ENCODE measurements around the gene ERMAP.
"Not testable (repeated sequence)": the region's sequence is repeated elsewhere in the genome, so short reads cannot be mapped to it uniquely, and the experiment has no call there.

Gene ERMAP

DNA sequence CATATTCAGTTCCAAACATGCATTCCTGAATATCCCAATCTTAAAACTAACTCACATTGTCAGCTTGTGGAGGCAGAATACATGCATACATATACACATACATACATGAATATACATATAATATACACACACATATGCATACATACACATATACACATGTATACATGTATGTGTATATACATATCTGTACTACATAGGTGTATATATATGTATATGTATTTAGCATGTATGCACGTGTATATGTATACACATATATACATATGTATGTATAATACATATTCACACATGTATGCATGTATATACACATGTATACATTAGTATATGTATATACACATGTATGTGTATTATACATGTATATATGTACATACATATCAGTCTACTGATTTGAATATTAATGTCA lies 28.3 kb downstream of the ERMAP start:
- no peak for DNase-seq

DNA sequence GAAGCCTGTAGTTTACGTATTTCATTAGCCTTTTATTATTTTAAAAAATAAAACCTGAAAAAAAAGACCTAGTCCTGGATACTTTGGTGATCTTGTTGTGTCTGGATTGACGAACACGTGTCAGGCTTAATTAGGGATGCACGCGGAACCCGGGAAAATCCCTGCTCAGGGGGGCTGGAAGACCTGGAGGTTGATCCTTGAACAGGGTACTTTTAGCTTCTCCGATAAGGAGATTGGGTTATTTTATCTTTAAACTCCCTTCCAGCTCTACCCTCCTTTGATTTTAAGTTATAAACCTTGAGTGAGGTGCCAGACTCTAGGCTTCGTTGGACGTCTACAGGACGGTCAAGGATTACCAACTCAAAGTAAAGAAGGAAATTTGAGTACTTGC lies 28.9 kb downstream of the ERMAP start:
- no peak for DNase-seq

- DNase-seq, result peak; percentile 69 to 80 (median 76)
Observed at GRCh38 chr1:42846257-42847110, 29.6 kb downstream of the ERMAP start, which contains the start of gene ZNF691. TSS of gene ZNF691 (plus strand) at chr1:42846613. CDS start at chr1:42849659, 3,046 bp downstream.

GRCh38 chr1:42847111-42847595 lies 30.2 kb downstream of the ERMAP start:
- no peak for DNase-seq

- DNase-seq, result no peak
Observed at GRCh38 chr1:42847721-42848460, 31.0 kb downstream of the ERMAP start.

GRCh38 chr1:42848823-42849537 lies 32.1 kb downstream of the ERMAP start:
- DNase-seq, result no peak

GRCh38 chr1:42849944-42850343 lies 33.0 kb downstream of the ERMAP start:
- no peak for DNase-seq

DNA sequence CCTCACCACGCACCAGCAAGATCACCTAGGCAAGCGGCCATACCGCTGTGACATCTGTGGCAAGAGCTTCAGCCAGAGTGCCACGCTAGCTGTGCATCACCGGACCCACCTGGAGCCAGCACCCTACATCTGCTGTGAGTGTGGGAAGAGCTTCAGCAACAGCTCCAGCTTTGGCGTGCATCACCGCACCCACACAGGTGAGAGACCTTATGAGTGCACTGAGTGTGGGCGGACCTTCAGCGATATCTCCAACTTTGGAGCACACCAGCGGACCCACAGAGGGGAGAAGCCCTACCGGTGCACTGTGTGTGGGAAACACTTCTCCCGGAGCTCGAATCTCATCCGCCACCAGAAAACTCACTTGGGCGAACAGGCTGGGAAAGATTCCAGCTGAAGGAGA lies 34.5 kb downstream of the ERMAP start:
- no peak for DNase-seq

GRCh38 chr1:42851960-42852607 lies 35.2 kb downstream of the ERMAP start:
- no peak for DNase-seq

DNA sequence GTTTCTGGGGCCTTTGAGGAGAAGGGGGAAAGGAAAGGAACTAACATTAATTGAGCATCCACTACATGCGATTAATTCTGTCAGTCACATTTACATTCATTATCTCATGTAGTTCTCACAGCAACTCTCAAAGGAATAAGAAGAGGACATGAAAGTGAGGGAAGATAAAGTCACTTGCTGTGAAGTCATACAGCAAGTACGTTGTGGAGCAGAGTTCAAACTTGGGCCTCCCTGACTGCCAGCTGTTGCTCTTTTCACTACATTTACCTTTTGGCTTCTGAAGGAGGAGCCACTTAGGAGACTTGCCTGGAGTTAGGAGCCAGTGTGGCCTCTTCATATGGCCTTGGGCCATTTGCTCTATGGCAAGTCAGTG lies 35.7 kb downstream of the ERMAP start:
- DNase-seq, result no peak

DNA sequence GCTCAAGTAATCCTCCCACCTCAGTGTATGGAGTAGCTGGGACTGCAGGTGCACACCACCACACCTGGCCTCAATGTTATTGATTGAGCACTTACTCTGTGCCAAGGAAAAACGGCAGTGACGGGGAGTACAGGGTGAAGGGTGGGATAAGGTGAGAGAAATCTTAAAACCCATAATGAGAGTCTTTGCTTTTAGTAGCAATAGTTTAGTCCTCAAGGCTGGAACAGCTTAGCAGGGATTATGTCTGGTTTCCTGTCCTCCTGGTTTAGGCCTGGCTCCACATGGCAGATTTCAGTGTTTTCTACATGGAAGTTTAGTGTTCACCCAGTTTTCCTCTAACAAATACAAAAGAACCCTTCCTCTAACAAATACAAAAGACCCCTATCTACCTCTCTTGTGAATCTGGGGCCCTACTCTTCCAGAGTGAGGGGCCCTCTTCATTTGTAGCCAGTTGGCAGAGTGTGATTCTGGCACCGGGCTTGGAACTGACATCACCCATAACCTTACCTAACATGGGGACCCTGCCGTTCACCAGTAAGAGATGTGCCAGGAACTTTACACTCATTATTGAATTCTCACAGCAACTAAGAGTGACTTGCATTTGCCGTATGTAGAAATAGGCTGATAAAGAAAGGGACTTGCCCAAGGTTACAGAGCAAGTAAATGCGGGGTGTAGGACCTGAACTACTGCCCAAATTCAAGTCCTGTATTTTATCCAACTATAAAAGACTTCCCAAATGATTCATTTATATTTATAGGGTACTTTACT lies 36.4 kb downstream of the ERMAP start:
- no peak for DNase-seq

DNA sequence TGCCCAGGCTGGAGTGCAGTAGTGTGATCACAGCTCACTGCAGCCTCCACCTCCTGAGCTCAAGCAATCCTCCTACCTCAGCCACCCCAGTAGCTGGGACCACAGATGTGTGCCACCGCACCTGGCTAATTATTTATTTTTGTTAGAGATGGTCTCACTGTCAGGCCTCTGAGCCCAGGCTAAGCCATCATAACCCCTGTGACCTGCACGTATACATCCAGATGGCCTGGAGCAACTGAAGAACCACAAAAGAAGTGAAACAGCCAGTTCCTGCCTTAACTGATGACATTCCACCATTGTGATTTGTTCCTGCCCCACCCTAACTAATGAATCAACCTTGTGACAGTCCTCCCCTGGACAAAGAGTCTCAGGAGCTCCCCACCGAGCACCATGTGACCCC lies 39.6 kb downstream of the ERMAP start:
- not testable (repeated sequence) for DNase-seq

DNA sequence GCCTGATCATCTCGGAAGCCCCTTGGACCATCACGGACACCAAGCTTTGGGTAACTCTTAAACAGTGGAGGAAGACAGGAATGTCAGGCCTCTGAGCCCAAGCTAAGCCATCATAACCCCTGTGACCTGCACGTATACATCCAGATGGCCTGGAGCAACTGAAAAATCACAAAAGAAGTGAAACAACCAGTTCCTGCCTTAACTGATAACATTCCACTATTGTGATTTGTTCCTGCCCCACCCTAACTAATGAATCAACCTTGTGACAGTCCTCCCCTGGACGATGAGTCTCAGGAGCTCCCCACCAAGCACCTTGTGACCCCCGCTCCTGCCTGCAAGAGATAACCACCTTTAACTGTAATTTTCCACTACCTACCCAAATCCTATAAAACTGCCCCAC lies 42.4 kb downstream of the ERMAP start:
- DNase-seq, result not testable (repeated sequence)

- DNase-seq, result no peak
Observed at GRCh38 chr1:42860339-42861013, 43.6 kb downstream of the ERMAP start.

DNA sequence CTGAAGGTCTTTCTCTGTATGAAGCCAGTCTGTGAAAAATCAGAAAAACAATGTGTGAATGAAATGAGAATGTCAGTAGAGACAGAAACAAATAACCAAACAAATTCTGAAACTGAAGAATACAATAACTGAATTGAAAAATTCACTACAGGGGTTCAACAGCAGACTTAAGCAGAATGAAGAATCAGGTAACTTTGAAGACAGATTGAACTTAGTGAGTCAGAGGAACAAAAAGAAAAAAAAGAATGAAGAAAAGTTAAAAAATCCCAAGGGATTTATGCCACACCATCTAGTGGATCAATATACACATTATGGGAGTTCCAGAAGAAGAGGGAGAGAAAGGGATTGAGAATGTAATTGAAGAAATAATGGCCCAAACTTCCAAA lies 44.1 kb downstream of the ERMAP start:
- no peak for DNase-seq

DNA sequence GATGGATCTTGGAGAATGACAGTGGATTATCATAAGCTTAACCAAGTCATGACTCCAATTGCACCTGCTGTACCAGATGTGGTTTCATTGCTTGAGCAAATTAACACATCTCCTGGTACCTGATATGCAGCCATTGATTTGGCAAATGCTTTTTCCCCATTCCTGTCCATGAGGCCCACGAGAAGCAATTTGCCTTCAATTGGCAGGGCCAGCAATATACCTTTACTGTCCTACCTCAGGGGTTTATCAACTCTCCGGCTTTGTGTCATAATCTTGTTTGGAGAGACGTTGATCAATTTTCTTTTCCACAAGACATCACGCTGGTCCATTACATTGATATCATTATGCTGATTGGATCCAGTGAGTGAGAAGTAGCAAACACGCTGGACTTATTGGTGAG lies 49.6 kb downstream of the ERMAP start:
- DNase-seq, result no peak

- not testable (repeated sequence) for DNase-seq
Observed at GRCh38 chr1:42868466-42868865, 51.5 kb downstream of the ERMAP start.

DNA sequence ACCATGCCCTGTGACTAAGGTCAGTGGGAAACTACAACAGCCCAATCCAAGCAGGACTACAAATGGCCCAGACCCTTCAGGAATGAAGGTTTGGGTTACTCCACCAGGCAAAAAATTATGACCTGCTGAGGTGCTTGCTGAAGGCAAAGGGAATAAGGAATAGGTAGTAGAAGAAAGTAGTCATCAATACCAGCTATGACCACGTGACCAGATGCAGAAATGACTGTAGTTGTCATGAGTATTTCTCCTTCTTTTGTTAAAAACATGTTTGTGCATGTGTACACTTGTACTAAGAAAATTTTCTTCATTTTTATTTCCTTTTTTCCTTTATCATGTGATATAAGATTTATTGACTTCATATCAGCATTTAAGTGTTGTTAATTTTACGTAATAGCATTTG lies 52.3 kb downstream of the ERMAP start:
- DNase-seq, result not testable (repeated sequence)

DNA sequence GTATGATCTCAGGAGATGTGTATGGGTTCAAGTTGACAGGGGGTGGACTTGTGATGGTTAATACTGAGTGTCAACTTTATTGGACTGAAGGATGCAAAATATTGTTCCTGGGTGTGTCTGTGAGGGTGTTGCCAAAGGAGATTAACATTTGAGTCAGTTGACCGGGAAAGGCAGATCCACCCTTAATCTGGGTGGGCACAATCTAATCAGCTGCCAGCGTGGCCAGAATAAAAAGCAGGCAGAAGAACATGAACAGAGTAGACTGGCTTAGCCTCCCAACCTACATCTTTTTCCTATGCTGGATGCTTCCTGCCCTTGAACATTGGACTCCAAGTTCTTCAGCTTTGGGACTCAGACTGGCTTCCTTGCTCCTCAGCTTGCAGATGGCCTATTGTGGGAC lies 52.8 kb downstream of the ERMAP start:
- DNase-seq, result not testable (repeated sequence)

- DNase-seq, result not testable (repeated sequence)
Observed at GRCh38 chr1:42873108-42873507, 56.2 kb downstream of the ERMAP start.

DNA sequence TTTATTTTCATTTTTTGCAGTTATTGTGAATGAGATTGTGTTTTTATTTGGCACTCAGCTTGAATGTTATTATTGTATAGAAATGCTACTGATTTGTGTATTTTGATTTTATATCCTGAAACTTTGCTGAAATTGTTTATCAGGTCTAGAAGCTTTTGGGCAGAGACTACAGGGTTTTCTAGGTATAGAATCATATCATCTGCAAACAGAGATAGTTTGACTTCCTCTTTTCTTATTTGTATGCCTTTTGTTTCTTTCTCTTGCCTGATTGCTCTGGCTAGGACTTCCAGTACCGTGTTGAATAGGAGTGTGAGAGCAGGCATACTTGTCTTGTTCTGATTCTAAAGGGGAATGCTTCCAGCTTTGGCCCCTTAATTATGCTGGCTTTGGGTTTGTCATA lies 56.7 kb downstream of the ERMAP start:
- DNase-seq, result no peak

All from activated CD4-positive, CD25-positive, alpha-beta regulatory T cell (primary cell).